ENCODE measurements around the gene LGR5. TPM values are rescaled to one million over a fixed set of nuclear protein-coding genes. Genes with fewer than 3 reads are reported as not detected.
A peak's percentile ranks its signal among the peaks of the same experiment; 100 is the strongest.

The LGR5 gene
- total RNA-seq, 1 donor from 2014 or later, result 0.67 TPM

- peak overlapping the region; percentile 64 for H3K4me3 Mint-ChIP-seq (ENCODE audit: low read depth)
- TF ChIP-seq CTCF (IDR thresholded peaks at IDR 0.05; ENCODE audit: unreplicated experiment), result no peak
- peak overlapping the region; percentile 63 for H3K27ac Mint-ChIP-seq
- H3K9me3 Mint-ChIP-seq (ENCODE audit: low read depth), result peaks cover 24% of the 10 kb centered on the region
- H3K27me3 Mint-ChIP-seq, result peaks cover 83% of the 10 kb centered on the region
- H3K36me3 Mint-ChIP-seq (ENCODE audit: insufficient read depth), result peaks cover 8% of the 10 kb centered on the region
- H3K4me1 Mint-ChIP-seq (ENCODE audit: low read depth), result peaks cover 21% of the 10 kb centered on the region
- DNase-seq (ENCODE audit: low spot score, unreplicated experiment), result no peak
Observed at GRCh38 chr12:71438670-71439361, 782 bp upstream of the LGR5 start.

GRCh38 chr12:71439362-71439612 is 311 bp upstream of the LGR5 start:
- no peak for TF ChIP-seq CTCF (IDR thresholded peaks at IDR 0.05; ENCODE audit: unreplicated experiment)
- H3K27me3 Mint-ChIP-seq, result peaks cover 79% of the 10 kb centered on the region
- DNase-seq (ENCODE audit: low spot score, unreplicated experiment), result no peak

GRCh38 chr12:71440345-71440762 is 756 bp downstream of the LGR5 start:
- Mint-ChIP-seq H3K27ac (no peak overlapping the region), H3K27me3 (peaks cover 80% of the 10 kb centered on the region)
- no peak for TF ChIP-seq CTCF (IDR thresholded peaks at IDR 0.05; ENCODE audit: unreplicated experiment)

More at GRCh38 chr12:71439362-71439612, 311 bp upstream of the LGR5 start:
- H3K4me3 Mint-ChIP-seq (ENCODE audit: low read depth), result peak overlapping the region; percentile 64
- H3K27ac Mint-ChIP-seq, result peak overlapping the region; percentile 63
- peaks cover 20% of the 10 kb centered on the region for H3K9me3 Mint-ChIP-seq (ENCODE audit: low read depth)
- peaks cover 21% of the 10 kb centered on the region for H3K4me1 Mint-ChIP-seq (ENCODE audit: low read depth)
- H3K36me3 Mint-ChIP-seq (ENCODE audit: insufficient read depth), result peaks cover 6% of the 10 kb centered on the region

GRCh38 chr12:71440763-71441748 is 1.5 kb downstream of the LGR5 start:
- H3K27me3 Mint-ChIP-seq, result peaks cover 82% of the 10 kb centered on the region
- H3K9me3 Mint-ChIP-seq (ENCODE audit: low read depth), result peaks cover 7% of the 10 kb centered on the region
- H3K4me1 Mint-ChIP-seq (ENCODE audit: low read depth), result peaks cover 21% of the 10 kb centered on the region
- peaks cover 3% of the 10 kb centered on the region for H3K36me3 Mint-ChIP-seq (ENCODE audit: insufficient read depth)
- no peak for TF ChIP-seq CTCF (IDR thresholded peaks at IDR 0.05; ENCODE audit: unreplicated experiment)
- peak overlapping the region; percentile 30 for H3K27ac Mint-ChIP-seq
- peak overlapping the region; percentile 64 for H3K4me3 Mint-ChIP-seq (ENCODE audit: low read depth)
- DNase-seq (ENCODE audit: low spot score, unreplicated experiment), result no peak

More at GRCh38 chr12:71440345-71440762, 756 bp downstream of the LGR5 start:
- H3K4me1 Mint-ChIP-seq (ENCODE audit: low read depth), result peaks cover 21% of the 10 kb centered on the region
- H3K9me3 Mint-ChIP-seq (ENCODE audit: low read depth), result peaks cover 13% of the 10 kb centered on the region
- peaks cover 5% of the 10 kb centered on the region for H3K36me3 Mint-ChIP-seq (ENCODE audit: insufficient read depth)
- no peak for DNase-seq (ENCODE audit: low spot score, unreplicated experiment)
- H3K4me3 Mint-ChIP-seq (ENCODE audit: low read depth), result peak overlapping the region; percentile 64

- no peak overlapping the region for H3K27ac Mint-ChIP-seq
- H3K9me3 Mint-ChIP-seq (ENCODE audit: low read depth), result peaks cover 3% of the 10 kb centered on the region
- TF ChIP-seq CTCF (IDR thresholded peaks at IDR 0.05; ENCODE audit: unreplicated experiment), result no peak
- H3K4me3 Mint-ChIP-seq (ENCODE audit: low read depth), result no peak overlapping the region
- peaks cover 85% of the 10 kb centered on the region for H3K27me3 Mint-ChIP-seq
- no peak for DNase-seq (ENCODE audit: low spot score, unreplicated experiment)
- peaks cover 21% of the 10 kb centered on the region for H3K4me1 Mint-ChIP-seq (ENCODE audit: low read depth)
- peaks cover 1% of the 10 kb centered on the region for H3K36me3 Mint-ChIP-seq (ENCODE audit: insufficient read depth)
Observed at GRCh38 chr12:71441836-71442566, 2.4 kb downstream of the LGR5 start.

All from progenitor cell of endocrine pancreas (in vitro differentiated cells).